Measurements from ENCODE around the gene B4GALNT3. TPM values are rescaled to one million over a fixed set of nuclear protein-coding genes. Genes with fewer than 3 reads are reported as not detected.

The B4GALNT3 gene
- total and polyA plus RNA-seq, 2 donors (not counting 1 experiment from before 2014, with no cell fraction given): not detected

DNA sequence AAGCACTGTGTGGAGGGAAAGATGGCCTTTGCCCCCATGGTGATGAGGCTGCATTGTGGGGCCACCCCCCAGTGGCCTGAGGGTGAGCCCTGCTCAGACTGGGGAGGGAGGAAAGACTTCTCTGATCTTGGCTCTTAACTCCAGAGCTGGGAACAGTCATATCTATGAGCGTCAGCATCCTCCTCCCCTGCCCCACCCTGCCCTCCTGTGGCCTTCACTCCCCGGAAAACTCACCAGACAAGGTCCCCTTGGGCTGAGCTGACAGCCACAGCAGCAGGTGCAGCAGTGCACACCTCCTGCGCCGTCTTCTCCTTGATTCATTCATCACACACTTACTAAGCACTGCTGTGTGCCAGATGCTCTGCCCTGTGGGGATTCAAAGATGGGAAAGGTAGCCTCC lies 98.8 kb downstream of the B4GALNT3 start:
- Histone ChIP-seq H3K4me2 (ENCODE audit: extremely low read depth, insufficient read depth, low read length) (no peak overlapping the region), H4K20me1 (ENCODE audit: control insufficient read depth, extremely low read depth, insufficient read depth, low read length) (no peaks in the 10 kb centered on the region), H3K9me3 (ENCODE audit: control insufficient read depth, insufficient read depth, low read depth, low read length) (no peaks in the 10 kb centered on the region), H3K79me2 (ENCODE audit: control insufficient read depth, insufficient read depth, low read length) (no peaks in the 10 kb centered on the region), H3K9ac (ENCODE audit: insufficient read depth, low read length) (no peak overlapping the region), H3K27me3 (ENCODE audit: control insufficient read depth, insufficient read depth, low read length) (peaks cover 10% of the 10 kb centered on the region), H3K4me3 (replicated peaks in 1 of 4; ENCODE audit: control extremely low read depth in 1 of 4, insufficient read depth in 1 of 4, low read depth in 3 of 4, low read length in 4 of 4) (no peak overlapping the region), H3K4me1 (ENCODE audit: control insufficient read depth, extremely low read depth, insufficient read depth, low read length) (no peaks in the 10 kb centered on the region), H3K36me3 (ENCODE audit: control insufficient read depth, insufficient read depth, low read length) (no peaks in the 10 kb centered on the region), H3K27ac (ENCODE audit: insufficient read depth, low read length) (no peak overlapping the region), H2AFZ (ENCODE audit: low read length) (no peak overlapping the region)
- DNase-seq (ENCODE audit: low read depth in 2 of 2): no peak
- TF ChIP-seq, protein P1, sequence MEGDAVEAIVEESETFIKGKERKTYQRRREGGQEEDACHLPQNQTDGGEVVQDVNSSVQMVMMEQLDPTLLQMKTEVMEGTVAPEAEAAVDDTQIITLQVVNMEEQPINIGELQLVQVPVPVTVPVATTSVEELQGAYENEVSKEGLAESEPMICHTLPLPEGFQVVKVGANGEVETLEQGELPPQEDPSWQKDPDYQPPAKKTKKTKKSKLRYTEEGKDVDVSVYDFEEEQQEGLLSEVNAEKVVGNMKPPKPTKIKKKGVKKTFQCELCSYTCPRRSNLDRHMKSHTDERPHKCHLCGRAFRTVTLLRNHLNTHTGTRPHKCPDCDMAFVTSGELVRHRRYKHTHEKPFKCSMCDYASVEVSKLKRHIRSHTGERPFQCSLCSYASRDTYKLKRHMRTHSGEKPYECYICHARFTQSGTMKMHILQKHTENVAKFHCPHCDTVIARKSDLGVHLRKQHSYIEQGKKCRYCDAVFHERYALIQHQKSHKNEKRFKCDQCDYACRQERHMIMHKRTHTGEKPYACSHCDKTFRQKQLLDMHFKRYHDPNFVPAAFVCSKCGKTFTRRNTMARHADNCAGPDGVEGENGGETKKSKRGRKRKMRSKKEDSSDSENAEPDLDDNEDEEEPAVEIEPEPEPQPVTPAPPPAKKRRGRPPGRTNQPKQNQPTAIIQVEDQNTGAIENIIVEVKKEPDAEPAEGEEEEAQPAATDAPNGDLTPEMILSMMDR (conservative IDR thresholded peaks at IDR 0.05 in 1 of 2, IDR thresholded peaks at IDR 0.05 in 1 of 2; ENCODE audit: low read depth in 1 of 2, low read length in 2 of 2): no peak
- no peak for TF ChIP-seq EZH2 (IDR thresholded peaks at IDR 0.05; ENCODE audit: low read length, missing control alignments)

- TF ChIP-seq, protein P1 (conservative IDR thresholded peaks at IDR 0.05 in 1 of 2, IDR thresholded peaks at IDR 0.05 in 1 of 2; ENCODE audit: low read depth in 1 of 2, low read length in 2 of 2): no peak
- no peak for TF ChIP-seq EZH2 (IDR thresholded peaks at IDR 0.05; ENCODE audit: low read length, missing control alignments)
- Histone ChIP-seq H3K9ac (ENCODE audit: insufficient read depth, low read length) (no peak overlapping the region), H3K4me2 (ENCODE audit: extremely low read depth, insufficient read depth, low read length) (no peak overlapping the region), H3K36me3 (ENCODE audit: control insufficient read depth, insufficient read depth, low read length) (no peaks in the 10 kb centered on the region), H3K27ac (ENCODE audit: insufficient read depth, low read length) (no peak overlapping the region), H3K4me3 (replicated peaks in 1 of 4; ENCODE audit: control extremely low read depth in 1 of 4, insufficient read depth in 1 of 4, low read depth in 3 of 4, low read length in 4 of 4) (no peak overlapping the region), H3K79me2 (ENCODE audit: control insufficient read depth, insufficient read depth, low read length) (no peaks in the 10 kb centered on the region), H3K9me3 (ENCODE audit: control insufficient read depth, insufficient read depth, low read depth, low read length) (no peaks in the 10 kb centered on the region), H4K20me1 (ENCODE audit: control insufficient read depth, extremely low read depth, insufficient read depth, low read length) (no peaks in the 10 kb centered on the region), H3K27me3 (ENCODE audit: control insufficient read depth, insufficient read depth, low read length) (peaks cover 13% of the 10 kb centered on the region), H2AFZ (ENCODE audit: low read length) (no peak overlapping the region), H3K4me1 (ENCODE audit: control insufficient read depth, extremely low read depth, insufficient read depth, low read length) (no peaks in the 10 kb centered on the region)
- no peak for DNase-seq (ENCODE audit: low read depth in 2 of 2)
Measured at GRCh38 chr12:559208-559905, 99.6 kb downstream of the B4GALNT3 start.

GRCh38 chr12:559906-560455 lies 100.2 kb downstream of the B4GALNT3 start:
- no peak for DNase-seq (ENCODE audit: low read depth in 2 of 2)
- TF ChIP-seq, protein P1 (conservative IDR thresholded peaks at IDR 0.05 in 1 of 2, IDR thresholded peaks at IDR 0.05 in 1 of 2; ENCODE audit: low read depth in 1 of 2, low read length in 2 of 2): no peak
- TF ChIP-seq EZH2 (IDR thresholded peaks at IDR 0.05; ENCODE audit: low read length, missing control alignments): no peak
- Histone ChIP-seq H3K36me3 (ENCODE audit: control insufficient read depth, insufficient read depth, low read length) (no peaks in the 10 kb centered on the region), H3K4me2 (ENCODE audit: extremely low read depth, insufficient read depth, low read length) (no peak overlapping the region), H3K4me3 (replicated peaks in 1 of 4; ENCODE audit: control extremely low read depth in 1 of 4, insufficient read depth in 1 of 4, low read depth in 3 of 4, low read length in 4 of 4) (no peak overlapping the region), H3K9me3 (ENCODE audit: control insufficient read depth, insufficient read depth, low read depth, low read length) (no peaks in the 10 kb centered on the region), H3K27ac (ENCODE audit: insufficient read depth, low read length) (no peak overlapping the region), H3K79me2 (ENCODE audit: control insufficient read depth, insufficient read depth, low read length) (no peaks in the 10 kb centered on the region), H2AFZ (ENCODE audit: low read length) (no peak overlapping the region), H3K4me1 (ENCODE audit: control insufficient read depth, extremely low read depth, insufficient read depth, low read length) (no peaks in the 10 kb centered on the region), H3K9ac (ENCODE audit: insufficient read depth, low read length) (no peak overlapping the region), H3K27me3 (ENCODE audit: control insufficient read depth, insufficient read depth, low read length) (peaks cover 13% of the 10 kb centered on the region), H4K20me1 (ENCODE audit: control insufficient read depth, extremely low read depth, insufficient read depth, low read length) (no peaks in the 10 kb centered on the region)

Measured in fibroblast of lung (primary cell).